ENCODE data around the gene SARS1.

The SARS1 gene

GRCh38 chr1:109228167-109228566 is 14.4 kb downstream of the SARS1 start:
- H3K4me3 Mint-ChIP-seq = no peak overlapping the region
- TF ChIP-seq, protein P1, sequence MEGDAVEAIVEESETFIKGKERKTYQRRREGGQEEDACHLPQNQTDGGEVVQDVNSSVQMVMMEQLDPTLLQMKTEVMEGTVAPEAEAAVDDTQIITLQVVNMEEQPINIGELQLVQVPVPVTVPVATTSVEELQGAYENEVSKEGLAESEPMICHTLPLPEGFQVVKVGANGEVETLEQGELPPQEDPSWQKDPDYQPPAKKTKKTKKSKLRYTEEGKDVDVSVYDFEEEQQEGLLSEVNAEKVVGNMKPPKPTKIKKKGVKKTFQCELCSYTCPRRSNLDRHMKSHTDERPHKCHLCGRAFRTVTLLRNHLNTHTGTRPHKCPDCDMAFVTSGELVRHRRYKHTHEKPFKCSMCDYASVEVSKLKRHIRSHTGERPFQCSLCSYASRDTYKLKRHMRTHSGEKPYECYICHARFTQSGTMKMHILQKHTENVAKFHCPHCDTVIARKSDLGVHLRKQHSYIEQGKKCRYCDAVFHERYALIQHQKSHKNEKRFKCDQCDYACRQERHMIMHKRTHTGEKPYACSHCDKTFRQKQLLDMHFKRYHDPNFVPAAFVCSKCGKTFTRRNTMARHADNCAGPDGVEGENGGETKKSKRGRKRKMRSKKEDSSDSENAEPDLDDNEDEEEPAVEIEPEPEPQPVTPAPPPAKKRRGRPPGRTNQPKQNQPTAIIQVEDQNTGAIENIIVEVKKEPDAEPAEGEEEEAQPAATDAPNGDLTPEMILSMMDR (IDR thresholded peaks at IDR 0.05) = no peak
- no peak for DNase-seq
- peaks cover 15% of the 10 kb centered on the region for H3K4me1 Mint-ChIP-seq
- H3K9me3 Mint-ChIP-seq = no peaks in the 10 kb centered on the region
- peaks cover 63% of the 10 kb centered on the region for H3K36me3 Mint-ChIP-seq (ENCODE audit: low read depth)
- no peak overlapping the region for H3K27ac Mint-ChIP-seq
- no peaks in the 10 kb centered on the region for H3K27me3 Mint-ChIP-seq (ENCODE audit: low read depth, poor library complexity)

DNA sequence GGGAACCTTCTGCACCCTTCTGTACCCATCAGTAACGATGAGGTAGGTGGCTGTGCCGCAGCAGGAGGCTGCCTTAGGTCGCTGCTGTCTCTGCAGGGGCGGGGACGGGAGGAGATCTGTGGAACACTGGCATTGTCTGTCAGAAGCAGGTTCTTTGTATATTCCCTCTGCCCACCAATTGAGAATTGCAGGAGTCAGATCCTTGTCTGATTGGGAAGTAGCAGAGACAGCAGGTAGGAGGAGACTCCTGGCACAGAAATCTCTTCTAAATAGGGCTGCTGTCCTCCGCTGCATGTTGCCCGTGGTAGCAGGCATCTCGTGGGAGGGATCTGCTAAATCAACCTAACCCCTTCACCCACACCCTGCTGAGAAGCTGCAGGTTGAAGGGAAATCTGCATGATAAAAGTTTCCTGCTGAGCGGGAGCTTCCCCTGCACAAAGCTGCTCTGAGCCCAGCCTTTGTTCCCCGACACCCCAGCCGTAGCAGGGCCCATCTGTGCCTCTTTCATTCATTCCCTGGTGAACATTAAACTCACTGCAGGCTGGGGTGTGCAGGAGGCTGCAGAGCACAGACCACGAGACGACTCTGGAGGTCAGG is 15.9 kb downstream of the SARS1 start:
- H3K4me3 Mint-ChIP-seq = no peak overlapping the region
- no peaks in the 10 kb centered on the region for H3K27me3 Mint-ChIP-seq (ENCODE audit: low read depth, poor library complexity)
- no peak overlapping the region for H3K27ac Mint-ChIP-seq
- H3K4me1 Mint-ChIP-seq = peaks cover 15% of the 10 kb centered on the region
- TF ChIP-seq, protein P1 (IDR thresholded peaks at IDR 0.05) = no peak
- no peak for DNase-seq
- peaks cover 66% of the 10 kb centered on the region for H3K36me3 Mint-ChIP-seq (ENCODE audit: low read depth)
- no peaks in the 10 kb centered on the region for H3K9me3 Mint-ChIP-seq

GRCh38 chr1:109231066-109231465 is 17.3 kb downstream of the SARS1 start:
- DNase-seq = no peak
- no peaks in the 10 kb centered on the region for H3K9me3 Mint-ChIP-seq
- TF ChIP-seq, protein P1 (IDR thresholded peaks at IDR 0.05) = no peak
- H3K27ac Mint-ChIP-seq = no peak overlapping the region
- H3K4me1 Mint-ChIP-seq = peaks cover 15% of the 10 kb centered on the region
- H3K36me3 Mint-ChIP-seq (ENCODE audit: low read depth) = peaks cover 73% of the 10 kb centered on the region
- H3K4me3 Mint-ChIP-seq = no peak overlapping the region
- H3K27me3 Mint-ChIP-seq (ENCODE audit: low read depth, poor library complexity) = peaks cover 3% of the 10 kb centered on the region

- TF ChIP-seq, protein P1 (IDR thresholded peaks at IDR 0.05) = no peak
- Mint-ChIP-seq H3K36me3 (ENCODE audit: low read depth) (peaks cover 57% of the 10 kb centered on the region), H3K4me3 (no peak overlapping the region), H3K27ac (no peak overlapping the region), H3K27me3 (ENCODE audit: low read depth, poor library complexity) (peaks cover 3% of the 10 kb centered on the region), H3K4me1 (peaks cover 6% of the 10 kb centered on the region), H3K9me3 (no peaks in the 10 kb centered on the region)
- no peak for DNase-seq
These were observed 21.4 kb downstream of the SARS1 start for GRCh38 chr1:109235137-109235536.

DNA sequence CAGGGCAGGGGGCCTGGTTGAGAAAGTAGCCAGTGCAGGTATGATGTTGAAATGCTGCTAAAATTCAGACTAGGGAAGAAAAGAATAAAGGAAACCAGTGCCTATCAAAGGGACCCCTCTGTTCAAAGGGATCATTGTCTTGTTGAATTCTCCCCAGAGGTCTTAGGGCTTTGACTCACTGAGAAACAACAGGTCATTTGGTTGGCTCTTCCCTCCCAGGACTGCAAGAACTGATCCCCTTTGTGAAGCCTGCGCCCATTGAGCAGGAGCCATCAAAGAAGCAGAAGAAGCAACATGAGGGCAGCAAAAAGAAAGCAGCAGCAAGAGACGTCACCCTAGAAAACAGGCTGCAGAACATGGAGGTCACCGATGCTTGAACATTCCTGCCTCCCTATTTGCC is 23.8 kb downstream of the SARS1 start:
- TF ChIP-seq, protein P1 (IDR thresholded peaks at IDR 0.05) = no peak
- H3K4me1 Mint-ChIP-seq = peaks cover 18% of the 10 kb centered on the region
- peaks cover 14% of the 10 kb centered on the region for H3K27me3 Mint-ChIP-seq (ENCODE audit: low read depth, poor library complexity)
- DNase-seq = no peak
- no peak overlapping the region for H3K4me3 Mint-ChIP-seq
- no peaks in the 10 kb centered on the region for H3K9me3 Mint-ChIP-seq
- no peak overlapping the region for H3K27ac Mint-ChIP-seq
- H3K36me3 Mint-ChIP-seq (ENCODE audit: low read depth) = peaks cover 34% of the 10 kb centered on the region

GRCh38 chr1:109238382-109238781 is 24.7 kb downstream of the SARS1 start:
- H3K36me3 Mint-ChIP-seq (ENCODE audit: low read depth) = peaks cover 31% of the 10 kb centered on the region
- DNase-seq = no peak
- peaks cover 26% of the 10 kb centered on the region for H3K4me1 Mint-ChIP-seq

More at GRCh38 chr1:109238382-109238781, 24.7 kb downstream of the SARS1 start:
- Mint-ChIP-seq H3K27me3 (ENCODE audit: low read depth, poor library complexity) (peaks cover 17% of the 10 kb centered on the region), H3K4me3 (no peak overlapping the region), H3K27ac (no peak overlapping the region), H3K9me3 (no peaks in the 10 kb centered on the region)
- TF ChIP-seq, protein P1 (IDR thresholded peaks at IDR 0.05) = no peak
